HG03135 (cell line): ENCODE measurements around the gene HTR7.
"Not testable (repeated sequence)": the region's sequence is repeated elsewhere in the genome, so short reads cannot be mapped to it uniquely, and the experiment has no call there.

ENCODE experiments used
- ATAC-seq: cut with Tn5 transposase; IDR thresholded peaks from one replicate; pipeline ENCODE4 v1.9.1; 2021; ENCODE audit warnings: mild to moderate bottlenecking, moderate library complexity; ENCODE audit not compliant: unreplicated experiment

The HTR7 gene

GRCh38 chr10:90857635-90858460, at the start of gene HTR7:
Gene HTR7, minus strand, starts transcription at chr10:90858039. Its CDS starts 368 bp downstream, at chr10:90857671.
- ATAC-seq: peak; percentile 68

GRCh38 chr10:90906596-90906995, 48.8 kb upstream of the HTR7 start:
- ATAC-seq: no peak

GRCh38 chr10:90905925-90906324, 48.1 kb upstream of the HTR7 start:
- no peak for ATAC-seq

DNA sequence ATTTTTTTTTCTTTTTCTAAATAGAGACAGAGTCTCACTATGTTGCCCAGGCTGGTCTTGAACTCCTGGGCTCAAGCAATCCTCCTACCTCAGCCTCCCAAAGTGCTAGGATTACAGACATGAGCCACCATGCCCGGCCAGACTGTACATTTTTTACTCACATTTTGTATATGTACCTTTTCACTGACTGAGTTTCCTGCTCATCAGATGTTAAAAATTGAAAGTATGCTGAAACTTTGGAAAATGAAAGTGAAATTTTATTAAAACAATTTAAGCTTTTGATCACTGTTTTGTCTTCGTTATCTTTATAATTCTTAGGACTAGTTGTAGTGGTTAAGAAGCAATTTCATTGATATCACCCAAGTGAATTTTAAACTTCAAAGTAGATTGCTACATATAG, 39.1 kb upstream of the HTR7 start:
- ATAC-seq: not testable (repeated sequence)

DNA sequence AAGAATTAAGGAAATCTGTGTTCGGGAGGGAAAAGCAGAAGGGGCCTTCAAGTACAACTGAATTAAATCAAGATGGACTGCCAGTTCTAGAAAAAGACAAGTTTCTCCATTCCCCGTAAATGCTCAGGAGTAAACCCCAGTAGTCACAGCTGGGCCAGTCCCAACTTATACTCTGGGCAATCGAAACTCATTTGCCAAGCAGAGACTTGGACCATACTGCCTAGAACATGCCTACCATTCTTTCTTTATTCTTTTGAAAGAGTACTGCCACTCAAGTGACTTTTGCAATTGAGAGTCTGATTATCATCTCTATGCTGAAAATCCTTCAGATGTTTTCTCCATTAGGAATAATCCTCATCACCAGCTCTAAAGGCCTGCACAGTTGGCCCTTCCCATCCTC, 35.4 kb upstream of the HTR7 start:
- no peak for ATAC-seq

- ATAC-seq: no peak
These were observed 32.5 kb upstream of the HTR7 start for GRCh38 chr10:90890347-90890746.

- no peak for ATAC-seq
These were observed 31.8 kb upstream of the HTR7 start for GRCh38 chr10:90889636-90890035.

DNA sequence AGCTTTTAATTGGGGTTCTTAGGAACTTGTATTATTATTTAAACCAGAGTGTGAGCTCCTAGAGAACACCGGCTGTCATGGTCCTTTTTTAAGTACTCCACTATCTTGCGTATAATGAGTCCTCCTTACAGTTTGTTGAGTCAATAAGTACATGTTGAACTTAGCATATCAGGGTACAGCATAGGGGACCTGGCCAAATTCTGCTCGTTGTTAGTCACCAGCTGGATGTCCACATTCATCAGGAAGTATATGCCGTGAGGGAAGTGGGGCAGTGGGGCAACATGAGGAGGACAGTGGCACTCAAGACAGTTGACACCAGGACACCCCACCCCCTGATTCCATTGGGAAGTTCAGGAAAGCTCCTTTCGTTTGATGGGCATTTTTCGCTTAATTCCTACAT, 30.5 kb upstream of the HTR7 start:
- no peak for ATAC-seq

DNA sequence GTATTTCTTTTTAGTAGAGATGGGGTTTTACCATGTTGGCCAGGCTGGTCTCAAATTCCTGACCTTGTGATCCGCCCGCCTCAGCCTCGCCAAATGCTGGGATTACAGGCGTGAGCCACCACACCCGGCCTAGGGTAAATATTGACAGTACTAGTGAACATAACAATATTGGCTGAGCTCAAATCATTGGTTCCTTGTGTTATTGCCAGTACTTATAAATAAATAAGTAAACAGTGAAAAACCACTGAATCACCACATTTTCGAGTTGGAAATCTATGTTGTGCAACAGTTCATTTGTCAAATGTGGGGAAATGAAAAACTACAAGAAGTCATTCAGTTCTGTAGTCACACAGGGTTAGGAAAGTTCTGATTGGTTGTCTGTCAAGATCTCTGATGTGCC, 29.7 kb upstream of the HTR7 start:
- no peak for ATAC-seq

DNA sequence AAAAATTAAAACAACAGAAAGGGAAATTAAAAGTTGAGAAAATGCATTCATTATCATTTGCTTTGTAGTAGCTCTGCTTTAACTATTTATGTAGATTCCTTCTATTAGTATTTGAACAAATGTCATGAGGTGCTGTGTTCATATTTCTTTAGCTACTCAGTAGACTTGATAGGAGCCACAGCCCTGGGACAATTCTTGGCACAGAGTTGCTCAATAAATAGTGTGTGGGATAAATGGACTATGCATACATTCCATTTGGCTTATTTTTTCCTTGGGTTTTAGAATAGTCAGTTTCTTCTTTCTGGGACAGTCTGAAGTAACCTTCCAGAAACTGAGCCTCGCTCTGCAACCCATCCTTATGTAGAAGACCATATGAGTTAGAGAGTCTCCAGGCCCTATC, 27.3 kb upstream of the HTR7 start:
- no peak for ATAC-seq

DNA sequence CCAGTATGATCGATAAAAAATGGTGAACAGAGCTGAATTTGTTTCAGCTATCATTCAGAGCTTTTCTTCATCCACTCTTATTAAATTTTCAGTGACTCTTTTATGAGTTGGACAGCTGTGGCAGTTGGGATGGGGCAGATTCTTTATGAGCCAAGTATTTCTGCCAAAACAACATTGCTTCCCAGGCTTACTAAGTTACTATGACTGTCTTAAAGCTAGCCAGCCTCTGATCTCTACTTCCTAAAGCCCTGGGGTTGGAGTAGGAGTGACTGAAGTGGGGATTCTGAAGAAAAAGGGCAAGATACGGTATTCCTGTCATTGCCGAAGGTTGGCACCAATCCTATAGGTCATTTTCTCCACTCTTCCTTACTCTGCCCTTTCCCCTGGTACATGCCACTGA, 26.6 kb upstream of the HTR7 start:
- no peak for ATAC-seq

- ATAC-seq: not testable (repeated sequence)
These were observed 22.4 kb upstream of the HTR7 start for GRCh38 chr10:90880059-90880719.

DNA sequence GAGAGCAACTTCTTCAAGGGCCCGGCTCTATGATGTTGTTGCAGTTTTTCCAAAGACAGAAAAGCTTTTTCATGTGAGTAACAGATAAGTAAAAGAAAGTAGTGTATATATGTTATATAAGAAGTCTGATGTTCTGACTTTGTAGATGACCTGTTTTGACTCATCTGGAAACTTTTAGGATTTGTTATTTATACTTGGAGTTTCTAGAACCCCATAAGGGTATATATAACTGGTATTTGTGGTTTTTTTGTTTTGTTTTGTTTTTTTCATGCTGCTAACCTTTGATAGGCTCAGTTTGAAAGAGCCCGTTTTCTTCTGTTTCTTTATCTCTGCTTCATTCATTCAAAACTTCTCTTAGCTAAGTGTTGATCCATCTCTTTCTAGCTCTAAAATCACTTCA, 21.2 kb upstream of the HTR7 start:
- no peak for ATAC-seq

GRCh38 chr10:90872648-90873020, 14.8 kb upstream of the HTR7 start:
- ATAC-seq: no peak

DNA sequence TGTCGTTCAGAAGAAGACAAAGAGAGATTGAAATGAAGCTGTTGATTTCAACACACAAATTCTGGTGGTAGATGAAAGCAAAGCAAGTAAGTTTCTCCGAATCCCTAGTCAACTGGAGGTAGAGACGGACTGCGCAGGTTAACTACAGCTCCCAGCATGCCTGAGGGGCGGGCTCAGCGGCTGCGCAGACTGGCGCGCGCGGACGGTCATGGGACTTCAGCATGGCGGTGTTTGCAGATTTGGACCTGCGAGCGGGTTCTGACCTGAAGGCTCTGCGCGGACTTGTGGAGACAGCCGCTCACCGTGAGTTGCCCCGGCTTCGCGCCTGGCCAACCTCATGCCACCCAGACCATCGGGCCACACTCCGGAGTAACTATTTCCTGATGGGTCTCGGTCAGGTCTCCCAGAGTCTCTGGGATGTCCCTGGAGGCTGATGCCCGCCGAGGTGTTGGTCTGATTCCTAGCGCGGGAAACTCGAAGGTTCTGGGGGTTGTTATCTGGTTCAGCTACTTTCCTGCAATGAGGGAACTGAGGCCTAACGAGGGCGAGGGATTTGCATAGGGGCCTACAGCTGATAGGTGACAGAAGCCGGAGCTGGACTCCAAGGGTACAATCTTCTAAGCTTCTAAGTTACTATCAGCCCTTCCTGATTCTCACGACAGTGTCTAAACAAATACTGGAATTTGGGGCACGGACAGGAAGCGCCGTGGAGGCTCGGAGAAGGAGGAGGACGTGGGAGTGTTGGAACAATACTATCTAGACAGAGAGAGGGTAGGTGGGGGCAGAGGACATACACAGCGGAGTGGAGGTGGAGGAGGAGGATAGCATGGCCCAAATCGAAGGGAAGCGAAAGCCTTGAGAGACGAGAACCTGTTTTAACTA, 14.2 kb upstream of the HTR7 start, which contains the start of gene RPP30:
Gene RPP30 (plus strand): TSS at position 209 of the 882 bp plus-strand sequence. CDS start 13 bp downstream, at position 222.
- peak; percentile 96 for ATAC-seq

DNA sequence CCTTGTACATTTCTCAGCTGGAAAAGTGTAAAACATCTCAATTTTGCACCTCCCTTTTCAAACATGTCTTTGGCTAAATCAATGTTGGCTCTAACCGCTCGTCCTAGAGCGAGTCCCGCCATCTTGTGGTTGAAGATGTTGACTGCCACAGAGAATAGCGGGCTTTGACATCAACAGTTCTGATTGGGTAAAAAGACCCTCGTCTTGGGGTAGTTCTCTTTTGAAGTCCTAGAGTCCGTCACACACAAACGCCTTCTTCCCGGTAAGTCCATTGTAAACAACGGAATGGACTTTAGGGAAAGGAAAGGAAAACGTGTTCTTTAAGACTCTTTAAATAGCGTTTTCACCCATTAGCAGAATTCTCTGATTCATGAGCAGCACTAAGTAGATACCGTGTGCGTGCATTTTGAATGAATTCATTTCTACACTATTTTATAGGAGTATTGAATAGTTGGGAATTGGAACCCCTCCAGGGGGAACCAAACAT, 13.5 kb upstream of the HTR7 start:
- ATAC-seq: peak; percentile 51

DNA sequence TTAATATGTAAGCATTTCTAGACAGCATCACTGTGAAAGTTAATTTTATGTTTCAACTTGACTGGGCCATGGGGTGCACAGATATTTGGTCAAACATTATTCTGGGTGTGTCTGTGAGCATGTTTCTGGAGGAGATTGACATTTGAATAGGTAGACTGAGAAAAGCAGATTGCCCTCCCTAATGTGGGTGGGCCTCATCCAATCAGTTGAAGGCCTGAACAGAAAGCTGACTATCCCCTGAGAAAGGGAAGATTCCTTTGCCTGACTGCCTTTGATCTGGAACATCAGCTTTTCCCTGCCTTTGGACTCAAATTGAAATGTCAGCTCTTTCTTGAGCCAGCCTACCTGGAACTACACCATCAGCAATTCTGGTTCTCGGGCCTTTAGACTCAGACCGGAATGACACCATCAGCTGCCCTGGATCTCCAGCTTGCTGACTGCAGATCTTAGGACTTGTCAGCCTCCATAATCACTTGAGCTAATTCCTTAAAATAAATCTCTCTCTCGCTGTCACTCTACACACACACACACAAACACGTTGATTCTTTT, 8.3 kb upstream of the HTR7 start:
- ATAC-seq: no peak

- no peak for ATAC-seq
These were observed 7.6 kb upstream of the HTR7 start for GRCh38 chr10:90865401-90865800.

DNA sequence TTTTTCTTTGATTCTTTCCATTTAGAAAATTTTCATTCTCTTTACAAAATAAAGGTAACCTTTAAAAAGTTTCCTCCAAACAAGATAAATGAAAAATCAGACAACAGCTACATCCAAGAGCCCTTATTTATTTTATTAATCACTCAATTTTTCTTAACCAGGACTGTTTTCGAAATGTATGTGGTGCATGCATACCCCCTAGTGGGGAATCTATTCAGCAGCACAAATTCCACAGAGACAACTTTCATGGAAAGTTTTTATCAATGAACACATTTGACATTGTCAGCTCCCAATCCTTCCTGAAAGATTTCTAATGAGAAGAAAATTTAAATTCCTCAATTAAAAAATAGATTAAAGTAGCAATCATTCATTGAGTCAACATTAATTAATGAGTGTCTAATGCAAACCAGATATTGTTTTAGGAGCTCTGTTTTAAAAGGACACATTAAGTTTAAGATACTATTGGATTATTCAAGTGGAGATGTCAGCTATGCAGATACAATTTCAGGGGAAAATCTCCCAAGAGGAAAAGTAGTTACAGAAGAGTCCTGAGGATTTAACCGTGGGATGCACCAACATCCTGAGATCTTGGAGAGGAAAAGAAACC, 5.2 kb upstream of the HTR7 start:
- ATAC-seq: no peak

DNA sequence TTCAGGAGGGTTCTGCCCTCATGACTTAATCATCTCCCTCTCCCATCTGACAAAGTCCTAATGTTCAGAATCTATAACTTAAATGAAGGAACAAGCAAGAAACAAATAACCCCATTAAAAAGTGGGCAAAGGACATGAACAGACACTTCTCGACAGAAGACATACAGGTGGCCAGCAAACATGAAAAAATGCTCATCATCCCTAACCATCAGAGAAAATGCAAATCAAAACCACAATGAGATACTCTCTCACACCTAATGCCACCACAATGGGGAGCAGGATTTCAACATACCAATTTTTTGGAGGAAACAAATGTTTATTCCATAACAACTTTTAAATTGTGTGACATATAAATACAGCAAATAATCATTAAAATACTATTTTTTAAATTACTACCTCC, 3.0 kb upstream of the HTR7 start:
- no peak for ATAC-seq
